ENCODE measurements around the gene ZDHHC17.

Gene ZDHHC17

GRCh38 chr12:76715332-76715731 is 48.6 kb upstream of the ZDHHC17 start:
- no peak overlapping the region for H3K27ac ChIP-seq (ENCODE audit: low read depth, low read length, poor library complexity, severe bottlenecking)
- TF ChIP-seq EZH2 (IDR thresholded peaks at IDR 0.05; ENCODE audit: borderline replicate concordance, low read length), result no peak
- no peak for TF ChIP-seq CTCF (IDR thresholded peaks at IDR 0.05; ENCODE audit: low read length)
- no peak overlapping the region for H3K4me3 ChIP-seq (ENCODE audit: low read depth, low read length, poor library complexity, severe bottlenecking)
- H3K9me2 ChIP-seq (ENCODE audit: low read depth, low read length), result no peaks in the 10 kb centered on the region
- no peaks in the 10 kb centered on the region for H3K4me1 ChIP-seq (ENCODE audit: insufficient read depth, low read length, severe bottlenecking)
- H3K9me3 ChIP-seq (ENCODE audit: low read length), result no peaks in the 10 kb centered on the region
- no peaks in the 10 kb centered on the region for H3K36me3 ChIP-seq (ENCODE audit: insufficient read depth, low read length)
- no peak overlapping the region for H3K4me2 ChIP-seq (ENCODE audit: low read length)
- no peaks in the 10 kb centered on the region for H3K79me2 ChIP-seq (ENCODE audit: insufficient read depth, low read length)
- H3K9ac ChIP-seq (ENCODE audit: low read length), result no peak overlapping the region
- no peak overlapping the region for H2AFZ ChIP-seq (ENCODE audit: low read length)
- H3F3A ChIP-seq (ENCODE audit: insufficient read depth, low read length), result no peaks in the 10 kb centered on the region
- no peaks in the 10 kb centered on the region for H3K27me3 ChIP-seq (ENCODE audit: insufficient read depth, low read length)
- no peaks in the 10 kb centered on the region for H4K20me1 ChIP-seq (ENCODE audit: insufficient read depth, low read length)

DNA sequence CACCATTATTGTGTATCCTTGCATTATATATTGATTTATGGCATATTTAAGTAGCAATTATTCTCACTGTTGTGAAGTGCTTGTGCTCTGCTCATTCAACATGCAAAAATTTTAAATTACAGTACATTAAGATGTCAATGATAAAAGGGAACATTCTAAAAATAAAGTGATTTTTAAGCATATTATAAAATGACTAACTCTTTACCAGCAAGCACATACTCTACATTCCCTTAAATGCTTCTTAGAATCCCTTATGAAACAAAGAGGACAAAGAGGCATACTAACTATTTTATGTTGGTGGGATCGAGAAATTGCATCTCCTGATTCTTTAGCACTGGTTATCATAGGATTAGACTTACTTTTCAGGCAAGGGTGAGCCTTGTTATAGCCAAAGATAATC is 46.6 kb upstream of the ZDHHC17 start:
- H2AFZ ChIP-seq (ENCODE audit: low read length), result no peak overlapping the region
- H3K9ac ChIP-seq (ENCODE audit: low read length), result no peak overlapping the region
- no peaks in the 10 kb centered on the region for H3K79me2 ChIP-seq (ENCODE audit: insufficient read depth, low read length)
- H3K27me3 ChIP-seq (ENCODE audit: insufficient read depth, low read length), result no peaks in the 10 kb centered on the region
- H3K4me1 ChIP-seq (ENCODE audit: insufficient read depth, low read length, severe bottlenecking), result no peaks in the 10 kb centered on the region
- TF ChIP-seq CTCF (IDR thresholded peaks at IDR 0.05; ENCODE audit: low read length) (no peak), EZH2 (IDR thresholded peaks at IDR 0.05; ENCODE audit: borderline replicate concordance, low read length) (no peak)
- H3K4me3 ChIP-seq (ENCODE audit: low read depth, low read length, poor library complexity, severe bottlenecking), result no peak overlapping the region
- no peak overlapping the region for H3K27ac ChIP-seq (ENCODE audit: low read depth, low read length, poor library complexity, severe bottlenecking)
- no peak overlapping the region for H3K4me2 ChIP-seq (ENCODE audit: low read length)
- H3K9me3 ChIP-seq (ENCODE audit: low read length), result no peaks in the 10 kb centered on the region
- H3F3A ChIP-seq (ENCODE audit: insufficient read depth, low read length), result no peaks in the 10 kb centered on the region
- no peaks in the 10 kb centered on the region for H4K20me1 ChIP-seq (ENCODE audit: insufficient read depth, low read length)
- H3K9me2 ChIP-seq (ENCODE audit: low read depth, low read length), result no peaks in the 10 kb centered on the region
- no peaks in the 10 kb centered on the region for H3K36me3 ChIP-seq (ENCODE audit: insufficient read depth, low read length)

DNA sequence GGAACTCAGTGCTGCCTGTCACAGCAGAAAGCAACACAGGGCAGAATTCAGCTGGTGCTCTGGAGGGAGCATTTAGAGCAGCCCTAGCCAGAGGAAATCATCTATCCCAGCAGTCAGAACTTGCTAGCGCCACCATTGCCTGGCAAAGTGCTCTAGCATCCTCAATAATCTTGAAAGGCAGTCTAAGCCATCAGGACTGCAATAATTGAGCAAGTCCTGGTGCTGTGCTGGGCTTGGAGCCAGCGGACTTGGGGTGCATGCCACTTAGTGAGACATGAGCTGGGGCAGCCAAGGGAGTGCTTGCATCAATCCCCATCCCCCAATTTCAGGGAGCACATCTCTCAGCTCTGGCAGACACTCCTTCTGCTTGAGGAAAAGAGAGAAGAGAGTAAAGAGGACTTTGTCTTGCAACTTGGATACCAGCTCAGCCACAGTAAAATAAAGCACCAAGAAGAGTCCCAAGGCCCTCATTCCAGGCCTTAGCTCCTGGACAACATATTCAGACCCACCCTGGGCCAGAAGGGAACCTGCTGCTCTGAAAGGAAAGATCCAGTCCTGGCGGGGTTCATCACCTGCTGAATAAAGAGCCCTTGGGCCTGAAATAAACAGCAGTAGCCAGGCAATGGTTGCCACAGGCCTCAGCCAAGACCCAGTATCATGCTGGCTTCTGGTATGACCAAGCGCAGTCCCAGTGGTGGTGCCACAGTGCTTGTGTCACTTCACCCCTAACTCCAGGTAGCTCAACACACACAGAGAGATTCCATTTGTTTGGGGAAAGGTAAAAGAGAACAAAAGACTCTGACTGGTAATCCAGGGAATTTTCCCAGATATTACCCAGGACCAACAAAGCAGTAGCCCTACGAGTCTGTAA is 44.5 kb upstream of the ZDHHC17 start:
- TF ChIP-seq CTCF (IDR thresholded peaks at IDR 0.05; ENCODE audit: low read length) (no peak), EZH2 (IDR thresholded peaks at IDR 0.05; ENCODE audit: borderline replicate concordance, low read length) (no peak)
- H3K4me3 ChIP-seq (ENCODE audit: low read depth, low read length, poor library complexity, severe bottlenecking), result no peak overlapping the region
- no peaks in the 10 kb centered on the region for H4K20me1 ChIP-seq (ENCODE audit: insufficient read depth, low read length)
- H3K36me3 ChIP-seq (ENCODE audit: insufficient read depth, low read length), result no peaks in the 10 kb centered on the region
- no peaks in the 10 kb centered on the region for H3K27me3 ChIP-seq (ENCODE audit: insufficient read depth, low read length)
- no peaks in the 10 kb centered on the region for H3K9me3 ChIP-seq (ENCODE audit: low read length)
- no peaks in the 10 kb centered on the region for H3K79me2 ChIP-seq (ENCODE audit: insufficient read depth, low read length)
- no peaks in the 10 kb centered on the region for H3F3A ChIP-seq (ENCODE audit: insufficient read depth, low read length)
- no peaks in the 10 kb centered on the region for H3K9me2 ChIP-seq (ENCODE audit: low read depth, low read length)
- H3K4me1 ChIP-seq (ENCODE audit: insufficient read depth, low read length, severe bottlenecking), result no peaks in the 10 kb centered on the region
- no peak overlapping the region for H3K4me2 ChIP-seq (ENCODE audit: low read length)
- no peak overlapping the region for H2AFZ ChIP-seq (ENCODE audit: low read length)
- no peak overlapping the region for H3K27ac ChIP-seq (ENCODE audit: low read depth, low read length, poor library complexity, severe bottlenecking)
- no peak overlapping the region for H3K9ac ChIP-seq (ENCODE audit: low read length)
